CD14-positive monocyte (primary cell): Measurements from ENCODE around the gene SETX. TPM values are rescaled to one million over a fixed set of nuclear protein-coding genes. Genes with fewer than 3 reads are reported as not detected.
"Not testable (repeated sequence)": the region's sequence is repeated elsewhere in the genome, so short reads cannot be mapped to it uniquely, and the experiment has no call there.

Source experiments
- DNase-seq, 3 donors: peaks; one replicate each; pipeline ENCODE4 v3.0.0-alpha.2; 2011 to 2022
- H2AFZ ChIP-seq: 2 replicates; pipeline ENCODE4 v1.6.0; 2012; ENCODE audit warnings: mild to moderate bottlenecking, low read depth, low read length, inconsistent platforms; ENCODE audit not compliant: insufficient read depth, poor library complexity, severe bottlenecking
- H3K27ac ChIP-seq, 2 donors: 1 replicate in 1 of 2; 2 replicates in 1 of 2; pipeline ENCODE4 v1.5.1; 2012 to 2013; ENCODE audit warnings: low read length in 2 of 2, control low read depth in 1 of 2, inconsistent platforms in 1 of 2, low read depth in 1 of 2, mild to moderate bottlenecking in 1 of 2
- H3K27me3 ChIP-seq, 2 donors: one replicate each; pipeline versions ENCODE4 v1.6.0 to v1.6.1; 2011 to 2013; ENCODE audit warnings: low read length in 2 of 2; ENCODE audit not compliant: control insufficient read depth in 2 of 2, insufficient read depth in 2 of 2
- H3K36me3 ChIP-seq, 2 donors: replicated peaks in 1 of 2; 1 replicate in 1 of 2; 2 replicates in 1 of 2; pipeline versions ENCODE4 v1.5.1 to v1.6.1; 2012 to 2013; ENCODE audit warnings: low read length in 2 of 2, control low read depth in 1 of 2, inconsistent platforms in 1 of 2, mild to moderate bottlenecking in 1 of 2; ENCODE audit not compliant: insufficient read depth in 2 of 2, control insufficient read depth in 1 of 2
- H3K4me1 ChIP-seq, 2 donors: 1 replicate in 1 of 2; 2 replicates in 1 of 2; pipeline versions ENCODE4 v1.5.1 to v1.6.1; 2012 to 2013; ENCODE audit warnings: low read length in 2 of 2, control low read depth in 1 of 2, inconsistent platforms in 1 of 2, mild to moderate bottlenecking in 1 of 2, moderate library complexity in 1 of 2; ENCODE audit not compliant: insufficient read depth in 2 of 2, control insufficient read depth in 1 of 2
- H3K4me2 ChIP-seq: replicated peaks from 2 replicates; pipeline ENCODE3; 2012; ENCODE audit warnings: low read length, moderate library complexity, mild to moderate bottlenecking; ENCODE audit not compliant: poor library complexity, severe bottlenecking; ENCODE audit errors: extremely low read depth
- H3K4me3 ChIP-seq, 3 experiments: fragments of 200-600 bp in 1 of 3; sonication (generic) in 1 of 3; replicated peaks in 1 of 3; 1 replicate in 2 of 3; 2 replicates in 1 of 3; pipeline ENCODE4 v1.5.1; 2011 to 2013; ENCODE audit warnings: low read length in 3 of 3, mild to moderate bottlenecking in 3 of 3, control low read depth in 2 of 3, low read depth in 2 of 3, inconsistent platforms in 1 of 3, moderate library complexity in 1 of 3
- H3K79me2 ChIP-seq: 2 replicates; pipeline ENCODE4 v1.6.0; 2012; ENCODE audit warnings: mild to moderate bottlenecking, control low read depth, inconsistent platforms, low read length, moderate library complexity; ENCODE audit not compliant: insufficient read depth
- H3K9ac ChIP-seq: 2 replicates; pipeline ENCODE4 v1.6.0; 2017; ENCODE audit warnings: low read length, mild to moderate bottlenecking; ENCODE audit not compliant: insufficient read depth, poor library complexity, severe bottlenecking
- H3K9me3 ChIP-seq, 2 donors: replicated peaks in 1 of 2; 1 replicate in 1 of 2; 2 replicates in 1 of 2; pipeline versions ENCODE4 v1.5.1 to v1.6.1; 2012 to 2013; ENCODE audit warnings: low read length in 2 of 2, control low read depth in 1 of 2; ENCODE audit not compliant: control insufficient read depth in 1 of 2, insufficient read depth in 1 of 2
- H4K20me1 ChIP-seq: 2 replicates; pipeline ENCODE4 v1.6.0; 2012; ENCODE audit warnings: mild to moderate bottlenecking, low read length, control low read depth, moderate library complexity; ENCODE audit not compliant: insufficient read depth
- H3K27ac Mint-ChIP-seq, 7 donors: one replicate each; pipeline ENCODE4 v1.8.0; 2020; ENCODE audit warnings: mild to moderate bottlenecking in 7 of 7, mixed read lengths in 7 of 7, moderate library complexity in 6 of 7, inconsistent platforms in 2 of 7
- H3K27me3 Mint-ChIP-seq, 3 donors: one replicate each; pipeline ENCODE4 v1.8.0; 2021 to 2022; ENCODE audit warnings: low read depth in 3 of 3, mild to moderate bottlenecking in 3 of 3, mixed read lengths in 3 of 3, moderate library complexity in 3 of 3, inconsistent platforms in 1 of 3
- H3K36me3 Mint-ChIP-seq, 2 donors: one replicate each; pipeline ENCODE4 v1.8.0; 2020; ENCODE audit warnings: mixed read lengths in 2 of 2, inconsistent platforms in 1 of 2, mild to moderate bottlenecking in 1 of 2
- H3K4me1 Mint-ChIP-seq: one replicate; pipeline ENCODE4 v1.8.0; 2020; ENCODE audit warnings: mild to moderate bottlenecking, mixed read lengths
- H3K4me3 Mint-ChIP-seq, 2 donors: one replicate each; pipeline ENCODE4 v1.8.0; 2020; ENCODE audit warnings: mild to moderate bottlenecking in 2 of 2, mixed read lengths in 2 of 2, moderate library complexity in 1 of 2
- H3K9me3 Mint-ChIP-seq, 7 donors: one replicate each; pipeline ENCODE4 v1.8.0; 2020 to 2022; ENCODE audit warnings: mixed read lengths in 7 of 7, mild to moderate bottlenecking in 6 of 7, moderate library complexity in 6 of 7, inconsistent platforms in 2 of 7
- CTCF ChIP-seq: fragments of 200-600 bp; IDR thresholded peaks from one replicate; pipeline ENCODE4 v1.8.0; 2022; ENCODE audit warnings: antibody characterized with exemption, mild to moderate bottlenecking
- WGBS: methylation state at CpG from one replicate; pipeline ENCODE4 v1.1.5; 2013; ENCODE audit warnings: missing lambda C conversion rate; ENCODE audit not compliant: insufficient coverage; 5-methylcytosine and 5-hydroxymethylcytosine counted together
- intact Hi-C, 2 donors: fragments of 100-400 bp; cut with micrococcal nuclease; formaldehyde crosslinking; loops; one replicate each; pipeline versions ENCODE4 v1.15.0 to v1.15.1; 2023
- polyA plus RNA-seq, 3 donors: library from polyadenylated mRNA; depleted of rRNA in 1 of 3; unstranded in 2 of 3; stranded (reverse) in 1 of 3; fragments of 300-500 nt in 2 of 3; fragments of >200 nt in 1 of 3; fragmentation: Illumina TruSeq in 2 of 3; gene quantifications; 1 replicate in 2 of 3; 2 replicates in 1 of 3; pipeline ENCODE4 v1.2.3, GENCODE V29; 2012 to 2021

Gene SETX
- polyA plus RNA-seq, 3 donors, result 18.4 to 31.7 (median 24.2) TPM

GRCh38 chr9:132381966-132382541 is 27.3 kb upstream of the SETX start:
- peaks cover 37% of the 10 kb centered on the region in 2 donors for H3K4me1 ChIP-seq
- Mint-ChIP-seq H3K27ac (peak overlapping the region; percentile 83 to 98 (median 94)), H3K4me3 (peak overlapping the region; percentile 62 to 73), H3K4me1 (peaks cover 31% of the 10 kb centered on the region), H3K9me3 (peaks cover 0 to 2% (median 0%) of the 10 kb centered on the region in 7 donors), H3K27me3 (no peaks in the 10 kb centered on the region), H3K36me3 (peaks cover 36 to 42% of the 10 kb centered on the region in 2 donors)
- H4K20me1 ChIP-seq, result no peaks in the 10 kb centered on the region
- H3K79me2 ChIP-seq, result peaks cover 14% of the 10 kb centered on the region
- H3K9ac ChIP-seq, result peak overlapping the region; percentile 35
- H3K27ac ChIP-seq, result peak overlapping the region; percentile 79 to 93
- intact Hi-C loops, result no loop called here
- WGBS, result 50% methylated on average over 7 of the region's 9 CpGs
- H3K9me3 ChIP-seq, result no peaks in the 10 kb centered on the region
- no peaks in the 10 kb centered on the region for H3K27me3 ChIP-seq
- H3K36me3 ChIP-seq, result peaks cover 42 to 55% of the 10 kb centered on the region in 2 donors
- TF ChIP-seq CTCF, result no peak
- peak overlapping the region; percentile 69 for H3K4me2 ChIP-seq
- H3K4me3 ChIP-seq, result peak overlapping the region in 1 of 3 experiments; percentile 62
- peak; percentile 27 to 61 (median 42) for DNase-seq
- peak overlapping the region; percentile 95 for H2AFZ ChIP-seq

- H4K20me1 ChIP-seq, H3K27ac Mint-ChIP-seq, H3K27ac ChIP-seq, H3K9ac ChIP-seq, H3K27me3 Mint-ChIP-seq, H3K4me3 ChIP-seq, intact Hi-C loops, H3K27me3 ChIP-seq, H3K9me3 Mint-ChIP-seq, H3K4me3 Mint-ChIP-seq, H3K9me3 ChIP-seq, H3K4me2 ChIP-seq, H2AFZ ChIP-seq, DNase-seq: not testable (repeated sequence)
- peaks cover 39 to 50% of the 10 kb centered on the region in 2 donors for H3K36me3 ChIP-seq
- H3K4me1 ChIP-seq, result peaks cover 39 to 45% of the 10 kb centered on the region in 2 donors
- peaks cover 14% of the 10 kb centered on the region for H3K79me2 ChIP-seq
- H3K4me1 Mint-ChIP-seq, result peaks cover 36% of the 10 kb centered on the region
- H3K36me3 Mint-ChIP-seq, result peaks cover 18 to 25% of the 10 kb centered on the region in 2 donors
- 100% methylated on average over 3 of the region's 3 CpGs for WGBS
These were observed 23.6 kb upstream of the SETX start for GRCh38 chr9:132378416-132378815.

DNA sequence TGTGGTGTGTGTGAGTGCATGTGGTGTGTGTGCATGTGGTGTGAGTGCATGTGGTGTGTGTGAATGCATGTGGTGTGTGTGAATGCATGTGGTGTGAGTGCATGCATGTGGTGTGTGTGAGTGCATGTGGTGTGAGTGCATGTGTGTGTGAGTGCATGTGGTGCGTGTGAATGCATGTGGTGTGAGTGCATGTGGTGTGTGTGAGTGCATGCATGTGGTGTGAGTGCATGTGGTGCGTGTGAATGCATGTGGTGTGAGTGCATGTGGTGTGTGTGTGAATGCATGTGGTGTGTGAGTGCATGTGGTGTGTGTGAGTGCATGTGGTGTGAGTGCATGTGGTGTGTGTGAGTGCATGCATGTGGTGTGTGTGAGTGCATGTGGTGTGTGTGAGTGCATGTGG is 23.0 kb upstream of the SETX start:
- Histone ChIP-seq H3K79me2 (peaks cover 11% of the 10 kb centered on the region), H3K36me3 (peaks cover 39 to 50% of the 10 kb centered on the region in 2 donors), H3K4me1 (peaks cover 39 to 45% of the 10 kb centered on the region in 2 donors)
- H3K9ac ChIP-seq, H3K4me3 Mint-ChIP-seq, H3K27me3 ChIP-seq, intact Hi-C loops, H3K27ac Mint-ChIP-seq, DNase-seq, H3K4me2 ChIP-seq, H3K27ac ChIP-seq, H2AFZ ChIP-seq, H3K9me3 ChIP-seq, H3K9me3 Mint-ChIP-seq, H4K20me1 ChIP-seq, H3K27me3 Mint-ChIP-seq, H3K4me3 ChIP-seq: not testable (repeated sequence)
- peaks cover 36% of the 10 kb centered on the region for H3K4me1 Mint-ChIP-seq
- peaks cover 21 to 25% of the 10 kb centered on the region in 2 donors for H3K36me3 Mint-ChIP-seq
- WGBS, result 100% methylated on average over 2 of the region's 2 CpGs
